GM20431 (cell line): ENCODE data around the gene CSMD2.

ENCODE experiments used
- in situ Hi-C: fragments of 300-500 bp; cut with MseI, MboI; formaldehyde crosslinking; loops from one replicate; pipeline ENCODE4 v1.15.0; 2020; ENCODE audit warnings: low sequenced_read_pairs; ENCODE audit not compliant: unreplicated experiment

CSMD2 gene

GRCh38 chr1:33680281-33680840 is 484.7 kb downstream of the CSMD2 start:
- in situ Hi-C loops: no loop called here

DNA sequence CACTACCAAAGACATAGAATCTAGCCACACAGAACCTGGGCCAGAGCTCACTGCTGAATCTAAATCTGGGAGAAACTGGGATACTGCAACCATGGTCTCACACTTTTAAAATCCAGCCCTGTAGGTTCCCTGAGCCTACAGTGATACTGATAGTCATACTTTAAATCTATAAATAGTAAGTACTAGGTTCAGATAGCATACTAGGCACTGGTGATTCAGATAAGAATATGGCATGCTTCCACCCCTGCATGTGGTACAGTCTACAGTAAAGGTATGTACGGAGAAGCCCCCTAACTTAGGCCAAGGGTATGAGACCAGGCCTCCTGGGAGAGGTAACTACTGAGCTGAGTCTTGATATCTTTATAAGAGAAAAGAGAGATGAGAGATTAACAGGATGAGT is 494.5 kb downstream of the CSMD2 start:
- in situ Hi-C loops: no loop called here

DNA sequence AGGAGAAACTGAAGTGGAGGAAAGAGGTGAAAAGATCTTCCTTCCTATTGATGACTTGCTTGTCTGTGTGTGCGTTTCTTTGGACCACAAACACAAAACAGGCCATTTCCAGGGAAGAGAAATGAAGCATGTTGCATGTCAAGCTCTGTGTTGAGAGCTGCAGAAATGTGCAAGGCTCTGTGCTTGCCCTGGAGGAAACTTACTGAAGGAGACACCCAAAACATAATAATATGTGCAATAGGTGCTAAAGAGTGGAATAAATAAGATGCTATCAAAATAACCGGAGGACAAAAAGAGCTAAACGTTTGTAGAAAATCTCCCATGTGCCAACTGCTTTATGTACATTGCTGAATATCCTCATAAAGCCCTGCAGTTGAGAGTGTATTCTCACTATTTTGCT is 496.3 kb downstream of the CSMD2 start:
- in situ Hi-C loops: no loop called here

DNA sequence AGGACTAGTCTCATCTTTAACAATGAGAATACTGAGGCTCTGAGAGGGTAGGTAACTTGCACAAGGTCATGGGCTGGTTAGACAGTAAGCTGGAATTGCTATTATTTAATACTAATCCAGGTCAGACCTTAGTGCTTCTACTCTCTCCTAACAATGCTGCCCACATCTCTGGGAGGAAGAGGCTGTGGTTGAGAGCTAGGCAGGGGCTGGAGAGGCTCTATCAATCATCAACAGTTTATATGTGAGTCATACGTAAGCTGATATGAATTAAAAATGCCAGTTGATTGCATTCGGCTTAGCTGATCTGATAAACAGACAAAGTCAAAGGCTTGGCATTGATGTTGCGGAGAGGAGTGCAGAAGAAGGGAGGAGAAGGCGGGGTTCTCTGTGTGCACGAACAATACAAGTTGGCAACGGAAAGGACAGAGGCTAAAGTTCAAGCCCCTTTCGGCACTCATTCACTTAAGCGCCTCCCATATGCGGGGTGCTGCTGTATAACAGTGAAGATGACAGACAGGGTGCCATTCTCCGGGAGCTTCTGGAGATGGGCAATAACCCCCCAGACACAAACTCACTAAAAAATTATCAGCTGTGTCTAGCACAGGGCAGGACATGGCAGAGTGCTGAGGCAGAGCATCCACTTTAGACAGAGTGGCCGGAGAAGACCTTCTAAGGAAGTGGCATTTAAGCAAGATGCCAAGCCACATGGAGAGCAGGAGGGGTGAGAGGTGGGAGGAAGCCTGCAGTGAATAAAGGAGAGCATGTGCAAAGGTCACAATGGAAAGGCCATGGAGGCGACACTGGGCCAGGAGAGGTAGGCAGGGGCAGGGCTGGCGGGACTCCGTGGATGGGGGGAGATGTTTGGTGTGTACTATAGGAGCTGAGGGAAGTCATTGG is 497.4 kb downstream of the CSMD2 start:
- in situ Hi-C loops: no loop called here

DNA sequence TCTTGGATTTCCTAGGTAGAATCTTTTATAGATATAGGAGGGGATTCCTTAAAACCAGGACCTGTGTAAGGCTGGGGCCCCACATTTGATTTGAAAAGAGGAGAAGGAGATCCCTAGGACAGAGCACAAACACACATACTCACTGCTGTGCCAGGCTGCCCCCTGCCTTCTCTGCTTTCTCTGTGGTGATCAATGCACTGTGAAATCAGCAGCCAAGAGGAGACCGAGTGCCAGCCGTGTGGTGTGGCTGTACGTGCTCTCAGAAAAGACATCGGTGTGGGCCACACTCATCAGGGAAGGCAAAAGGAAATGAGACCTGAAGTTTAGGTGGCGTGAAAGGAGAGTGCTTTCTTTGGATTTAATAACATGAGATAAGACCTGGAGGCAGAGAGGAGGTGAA is 498.4 kb downstream of the CSMD2 start:
- in situ Hi-C loops: no loop called here

DNA sequence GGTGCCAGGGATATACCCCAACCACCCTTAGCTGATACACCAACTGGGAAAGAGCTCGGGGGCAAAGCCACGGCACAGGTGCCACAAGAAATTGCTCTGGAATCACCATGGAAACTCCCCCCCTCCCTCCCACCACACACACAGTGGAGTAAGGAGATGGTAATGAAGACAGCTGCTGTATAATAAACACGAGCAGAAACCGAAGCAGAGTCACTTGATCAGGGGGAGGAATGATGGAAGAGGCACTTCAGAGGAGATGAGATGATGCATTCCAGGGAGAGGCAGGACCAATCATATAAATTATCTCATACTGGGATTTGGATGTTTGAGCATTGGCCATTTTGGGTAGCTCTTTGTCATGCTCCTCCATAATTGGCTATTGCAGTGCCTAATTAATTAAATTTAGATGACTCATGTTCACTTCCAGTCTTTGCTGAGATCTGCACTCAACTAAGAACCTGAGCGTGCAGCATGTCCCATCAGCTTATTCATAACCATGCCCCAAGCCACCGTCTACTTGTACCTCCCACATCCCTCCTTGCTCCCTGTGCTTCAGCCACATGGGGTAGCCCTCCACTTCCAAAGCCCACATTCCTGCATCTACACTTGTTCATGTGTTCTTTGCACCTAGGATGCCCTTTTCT is 503.1 kb downstream of the CSMD2 start:
- in situ Hi-C loops: no loop called here

- in situ Hi-C loops: no loop called here
These were observed 504.1 kb downstream of the CSMD2 start for GRCh38 chr1:33660956-33661355.

DNA sequence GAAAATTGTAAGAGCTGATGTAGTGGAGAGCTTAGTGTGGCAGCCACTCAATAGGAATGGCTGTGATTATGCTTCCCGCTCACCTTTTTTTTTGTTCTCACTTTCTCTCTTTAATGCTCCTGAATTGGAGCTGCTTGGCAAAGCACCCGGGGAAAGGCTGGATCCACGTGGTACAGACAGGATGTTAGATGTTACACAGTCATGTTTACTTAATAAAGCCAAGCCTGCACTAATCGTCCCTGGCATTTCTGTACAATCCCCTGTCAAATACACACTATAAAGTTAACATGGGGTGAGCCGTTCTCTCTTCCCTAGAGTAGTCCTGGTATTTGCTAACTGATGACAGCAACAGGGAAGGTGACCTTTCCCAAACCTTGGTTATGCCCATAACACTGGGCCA is 504.8 kb downstream of the CSMD2 start:
- in situ Hi-C loops: no loop called here

GRCh38 chr1:33659641-33660040 is 505.4 kb downstream of the CSMD2 start:
- in situ Hi-C loops: no loop called here

- in situ Hi-C loops: no loop called here
These were observed 507.2 kb downstream of the CSMD2 start for GRCh38 chr1:33657833-33658232.

- in situ Hi-C loops: no loop called here
These were observed 508.5 kb downstream of the CSMD2 start for GRCh38 chr1:33656467-33657005.

DNA sequence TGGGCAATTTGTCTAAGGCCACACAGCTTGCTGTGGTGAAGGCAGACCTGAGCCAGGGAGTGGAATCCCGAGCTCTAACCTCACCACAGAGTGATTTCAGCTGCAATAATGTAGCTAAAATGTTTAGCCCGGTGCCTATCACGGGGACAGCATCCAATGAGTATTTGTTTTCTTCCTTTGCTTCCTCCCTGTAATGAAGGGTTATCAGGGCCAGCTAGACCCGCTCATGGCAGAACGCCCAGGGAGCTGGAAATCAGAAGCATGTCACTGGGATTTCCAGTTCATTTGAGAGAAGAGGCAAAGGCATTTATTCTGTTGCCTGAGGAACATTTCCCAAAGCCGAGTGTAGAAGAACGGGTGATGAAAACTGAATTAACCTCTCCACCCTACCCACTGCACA is 509.5 kb downstream of the CSMD2 start:
- in situ Hi-C loops: no loop called here

DNA sequence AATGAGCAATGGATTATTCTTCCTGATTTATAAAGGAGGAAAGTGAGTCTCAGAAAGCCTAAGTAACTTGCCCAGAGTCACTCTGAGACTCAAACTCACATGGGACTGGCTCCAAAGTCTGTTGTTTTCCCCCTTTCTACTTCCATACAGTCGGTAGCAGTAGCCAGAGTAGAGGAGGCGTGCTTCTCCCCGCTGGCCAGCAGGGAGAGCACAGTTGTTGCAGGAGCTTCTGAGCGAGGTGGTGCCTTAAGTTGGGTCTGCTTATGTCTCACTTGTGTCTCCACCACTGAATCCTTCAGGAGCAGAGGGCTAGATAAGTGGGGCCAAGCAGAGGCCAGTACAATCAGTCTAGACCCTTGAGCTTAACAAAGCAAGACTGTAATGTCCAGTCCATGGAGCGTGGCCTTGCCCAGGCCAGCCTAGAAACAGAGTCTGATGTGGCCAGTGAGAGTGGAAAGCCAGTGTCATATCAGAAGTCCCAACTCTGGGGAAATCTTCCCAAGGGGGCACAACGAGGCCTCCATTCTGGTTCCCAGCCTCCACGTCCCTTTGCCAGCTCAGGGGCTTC is 510.7 kb downstream of the CSMD2 start:
- in situ Hi-C loops: no loop called here

DNA sequence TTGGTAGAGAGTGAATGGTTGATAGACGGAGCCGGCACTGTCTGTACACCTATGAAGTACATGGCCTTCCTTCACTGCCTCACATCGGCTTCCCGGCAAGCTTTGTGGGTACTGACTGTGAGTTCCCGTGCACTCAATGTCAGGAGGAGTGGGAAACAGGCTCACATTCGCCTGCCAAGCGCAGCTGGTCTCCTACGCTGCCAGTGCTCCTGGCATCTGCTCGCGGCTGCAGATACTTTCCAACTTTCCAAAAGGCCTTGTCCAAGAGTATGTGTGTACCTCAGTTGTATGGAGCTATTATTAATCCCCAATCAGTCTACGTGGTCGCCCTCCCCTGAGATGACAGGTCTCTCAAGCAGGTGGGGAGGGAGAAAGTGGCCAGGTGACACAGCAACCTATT is 511.8 kb downstream of the CSMD2 start:
- in situ Hi-C loops: no loop called here

- in situ Hi-C loops: no loop called here
These were observed 514.3 kb downstream of the CSMD2 start for GRCh38 chr1:33650708-33651107.

- in situ Hi-C loops: loop anchor here (25.0 kb wide), 1 partner anchor 1088 kb away; no protein-coding TSS in a partner anchor
These were observed 515.3 kb downstream of the CSMD2 start for GRCh38 chr1:33649759-33650158.

- in situ Hi-C loops: loop anchor here (25.0 kb wide), 1 partner anchor 1094 kb away; no protein-coding TSS in a partner anchor
These were observed 521.8 kb downstream of the CSMD2 start for GRCh38 chr1:33643216-33643615.

GRCh38 chr1:33641104-33641830 is 523.8 kb downstream of the CSMD2 start:
- in situ Hi-C loops: loop anchor here (25.0 kb wide), 1 partner anchor 1096 kb away; no protein-coding TSS in a partner anchor

GRCh38 chr1:33640114-33640660 is 524.8 kb downstream of the CSMD2 start:
- in situ Hi-C loops: loop anchor here (25.0 kb wide), 1 partner anchor 1097 kb away; no protein-coding TSS in a partner anchor
